Measurements from ENCODE around the gene NUP188.

GRCh38 chr9:128983536-128983935 lies 36.0 kb downstream of the NUP188 start:
- TF ChIP-seq CTCF (IDR thresholded peaks at IDR 0.05; ENCODE audit: insufficient read depth, low read depth, low read length): no peak
- no peak for TF ChIP-seq EZH2 (IDR thresholded peaks at IDR 0.05; ENCODE audit: insufficient read depth, low read length)
